ENCODE data around the gene TMEM273.

Gene TMEM273

GRCh38 chr10:49118430-49119074 lies 69.6 kb downstream of the TMEM273 start:
- Mint-ChIP-seq H3K27me3 (ENCODE audit: low read depth) (peaks cover 7% of the 10 kb centered on the region), H3K36me3 (ENCODE audit: low read depth) (no peaks in the 10 kb centered on the region), H3K4me1 (peaks cover 45% of the 10 kb centered on the region), H3K9me3 (peaks cover 5% of the 10 kb centered on the region), H3K27ac (peak overlapping the region in 2 of 3 experiments; percentile 24 to 51), H3K4me3 (no peak overlapping the region)
- TF ChIP-seq, protein P1, sequence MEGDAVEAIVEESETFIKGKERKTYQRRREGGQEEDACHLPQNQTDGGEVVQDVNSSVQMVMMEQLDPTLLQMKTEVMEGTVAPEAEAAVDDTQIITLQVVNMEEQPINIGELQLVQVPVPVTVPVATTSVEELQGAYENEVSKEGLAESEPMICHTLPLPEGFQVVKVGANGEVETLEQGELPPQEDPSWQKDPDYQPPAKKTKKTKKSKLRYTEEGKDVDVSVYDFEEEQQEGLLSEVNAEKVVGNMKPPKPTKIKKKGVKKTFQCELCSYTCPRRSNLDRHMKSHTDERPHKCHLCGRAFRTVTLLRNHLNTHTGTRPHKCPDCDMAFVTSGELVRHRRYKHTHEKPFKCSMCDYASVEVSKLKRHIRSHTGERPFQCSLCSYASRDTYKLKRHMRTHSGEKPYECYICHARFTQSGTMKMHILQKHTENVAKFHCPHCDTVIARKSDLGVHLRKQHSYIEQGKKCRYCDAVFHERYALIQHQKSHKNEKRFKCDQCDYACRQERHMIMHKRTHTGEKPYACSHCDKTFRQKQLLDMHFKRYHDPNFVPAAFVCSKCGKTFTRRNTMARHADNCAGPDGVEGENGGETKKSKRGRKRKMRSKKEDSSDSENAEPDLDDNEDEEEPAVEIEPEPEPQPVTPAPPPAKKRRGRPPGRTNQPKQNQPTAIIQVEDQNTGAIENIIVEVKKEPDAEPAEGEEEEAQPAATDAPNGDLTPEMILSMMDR (IDR thresholded peaks at IDR 0.05; ENCODE audit: unreplicated experiment in 3 of 3): no peak

- TF ChIP-seq, protein P1 (IDR thresholded peaks at IDR 0.05; ENCODE audit: unreplicated experiment in 3 of 3): no peak
- peak overlapping the region in 2 of 3 experiments; percentile 35 to 67 for H3K4me3 Mint-ChIP-seq
- H3K36me3 Mint-ChIP-seq (ENCODE audit: low read depth): no peaks in the 10 kb centered on the region
- H3K9me3 Mint-ChIP-seq: no peaks in the 10 kb centered on the region
- peaks cover 51% of the 10 kb centered on the region for H3K4me1 Mint-ChIP-seq
- peak overlapping the region; percentile 15 to 51 (median 24) for H3K27ac Mint-ChIP-seq
- H3K27me3 Mint-ChIP-seq (ENCODE audit: low read depth): peaks cover 7% of the 10 kb centered on the region
These were observed 70.7 kb downstream of the TMEM273 start for GRCh38 chr10:49117376-49118070.

DNA sequence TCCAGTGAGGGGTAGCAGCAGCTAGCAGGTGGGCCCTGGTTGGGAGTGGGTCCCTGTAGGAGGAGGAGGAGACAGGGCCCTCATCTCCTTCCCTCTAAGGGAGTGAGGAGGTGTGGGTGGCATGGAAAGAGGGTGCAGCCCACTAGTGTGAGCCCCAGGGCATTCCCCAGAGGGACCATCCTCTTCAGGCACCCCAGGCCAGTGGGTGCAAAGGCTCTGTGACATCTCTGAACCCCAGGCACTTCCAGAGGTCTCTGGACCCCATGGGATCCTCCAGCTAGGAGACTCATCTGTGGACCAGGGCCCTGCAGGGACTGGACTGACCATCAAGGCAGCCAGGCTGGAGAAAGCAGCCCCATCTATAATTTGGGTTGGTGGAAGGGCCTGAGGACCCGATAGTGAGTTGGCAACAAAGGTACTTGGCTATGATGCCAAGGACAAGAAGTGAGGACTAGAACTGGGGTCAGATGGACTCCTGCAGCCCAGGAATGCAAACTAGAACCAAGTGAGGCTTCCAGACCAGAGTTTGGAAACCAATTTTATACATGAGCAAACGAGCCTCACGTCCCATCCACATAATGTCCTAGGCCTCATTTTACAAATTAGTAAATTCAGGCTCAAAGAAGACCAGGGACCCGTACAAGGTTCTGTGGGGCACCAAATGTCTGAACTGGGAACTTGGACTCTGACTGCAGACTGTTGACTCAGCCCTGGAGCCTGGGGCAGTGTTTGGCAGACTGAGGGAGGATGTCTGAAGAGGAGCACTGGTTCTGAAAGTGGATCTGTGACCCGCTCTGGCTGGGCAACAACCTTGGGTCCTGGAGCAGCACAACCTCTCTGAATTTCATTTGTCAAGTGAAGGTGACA lies 71.4 kb downstream of the TMEM273 start:
- peak overlapping the region; percentile 66 to 86 (median 82) for H3K4me3 Mint-ChIP-seq
- H3K27me3 Mint-ChIP-seq (ENCODE audit: low read depth): peaks cover 4% of the 10 kb centered on the region
- peak overlapping the region in 2 of 3 experiments; percentile 35 to 65 for H3K27ac Mint-ChIP-seq
- TF ChIP-seq, protein P1 (IDR thresholded peaks at IDR 0.05; ENCODE audit: unreplicated experiment in 3 of 3): no peak
- peaks cover 59% of the 10 kb centered on the region for H3K4me1 Mint-ChIP-seq
- no peaks in the 10 kb centered on the region for H3K9me3 Mint-ChIP-seq
- no peaks in the 10 kb centered on the region for H3K36me3 Mint-ChIP-seq (ENCODE audit: low read depth)

- Mint-ChIP-seq H3K27me3 (ENCODE audit: low read depth) (peaks cover 3% of the 10 kb centered on the region), H3K9me3 (no peaks in the 10 kb centered on the region), H3K27ac (peak overlapping the region in 2 of 3 experiments; percentile 35 to 65)
These were observed 72.2 kb downstream of the TMEM273 start for GRCh38 chr10:49115796-49116508.

More at GRCh38 chr10:49115796-49116508, 72.2 kb downstream of the TMEM273 start:
- TF ChIP-seq, protein P1 (IDR thresholded peaks at IDR 0.05; ENCODE audit: unreplicated experiment in 3 of 3): no peak
- peaks cover 65% of the 10 kb centered on the region for H3K4me1 Mint-ChIP-seq
- H3K36me3 Mint-ChIP-seq (ENCODE audit: low read depth): no peaks in the 10 kb centered on the region
- peak overlapping the region; percentile 66 to 86 (median 82) for H3K4me3 Mint-ChIP-seq

Measured in nephron (organoid).